NCI-H2107 treated with DMSO at 0.1 percent for 48 hours (cell line): ENCODE results near the gene G3BP2.
A peak's percentile ranks its signal among the peaks of the same experiment; 100 is the strongest.
"Not testable (repeated sequence)": the region's sequence is repeated elsewhere in the genome, so short reads cannot be mapped to it uniquely, and the experiment has no call there.

ENCODE experiments used
- DNase-seq: peaks from one replicate; lab custom pipeline; 2025; ENCODE audit not compliant: unreplicated experiment; lab: John Stamatoyannopoulos, UW

Gene G3BP2

GRCh38 chr4:75673027-75673958 is at the start of gene G3BP2:
G3BP2 (minus strand) TSS chr4:75673411; CDS start chr4:75662025, 11,386 bp downstream.
- peak; percentile 76 for DNase-seq

DNA sequence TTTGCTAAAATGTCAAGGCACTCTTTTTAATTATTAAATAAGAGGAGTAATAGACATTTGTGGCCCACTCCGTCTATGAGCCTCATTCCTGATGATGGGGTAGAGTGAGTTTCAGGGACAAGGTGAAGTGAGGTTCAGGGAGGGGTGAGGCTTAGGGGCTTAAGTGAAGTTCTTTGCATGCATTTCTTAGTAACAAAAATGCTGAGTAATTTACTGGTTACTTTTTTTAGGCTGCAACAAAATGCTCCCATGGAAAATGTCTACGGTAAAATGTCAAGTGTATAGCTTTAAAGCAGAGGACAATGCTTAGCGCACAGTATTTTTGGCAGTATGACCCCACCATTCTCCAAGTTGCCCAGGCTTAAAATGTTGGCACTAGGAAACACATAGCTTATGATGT is 49.2 kb upstream of the G3BP2 start:
- DNase-seq = no peak

GRCh38 chr4:75718529-75718928 is 45.3 kb upstream of the G3BP2 start:
- DNase-seq = no peak

DNA sequence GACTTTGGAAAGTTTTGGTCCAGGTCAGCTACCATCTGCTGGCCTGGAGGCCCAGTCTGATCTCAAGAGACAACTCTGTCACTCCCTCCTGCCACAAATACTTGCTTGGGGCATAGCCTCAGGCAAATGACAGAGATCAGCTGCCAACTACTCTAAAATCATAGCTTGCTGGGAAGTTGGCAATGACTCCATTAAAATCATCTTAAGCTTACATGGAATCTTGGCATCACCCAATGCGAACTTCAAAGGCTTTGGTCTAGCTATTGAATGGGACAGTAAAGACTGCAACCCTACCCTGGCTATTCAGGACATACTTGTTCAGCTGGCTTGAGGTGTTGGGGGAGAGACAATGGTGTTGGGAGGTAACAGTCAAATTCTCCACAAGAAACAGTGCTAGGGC is 44.2 kb upstream of the G3BP2 start:
- DNase-seq = no peak

GRCh38 chr4:75716054-75716453 is 42.8 kb upstream of the G3BP2 start:
- DNase-seq = not testable (repeated sequence)

DNA sequence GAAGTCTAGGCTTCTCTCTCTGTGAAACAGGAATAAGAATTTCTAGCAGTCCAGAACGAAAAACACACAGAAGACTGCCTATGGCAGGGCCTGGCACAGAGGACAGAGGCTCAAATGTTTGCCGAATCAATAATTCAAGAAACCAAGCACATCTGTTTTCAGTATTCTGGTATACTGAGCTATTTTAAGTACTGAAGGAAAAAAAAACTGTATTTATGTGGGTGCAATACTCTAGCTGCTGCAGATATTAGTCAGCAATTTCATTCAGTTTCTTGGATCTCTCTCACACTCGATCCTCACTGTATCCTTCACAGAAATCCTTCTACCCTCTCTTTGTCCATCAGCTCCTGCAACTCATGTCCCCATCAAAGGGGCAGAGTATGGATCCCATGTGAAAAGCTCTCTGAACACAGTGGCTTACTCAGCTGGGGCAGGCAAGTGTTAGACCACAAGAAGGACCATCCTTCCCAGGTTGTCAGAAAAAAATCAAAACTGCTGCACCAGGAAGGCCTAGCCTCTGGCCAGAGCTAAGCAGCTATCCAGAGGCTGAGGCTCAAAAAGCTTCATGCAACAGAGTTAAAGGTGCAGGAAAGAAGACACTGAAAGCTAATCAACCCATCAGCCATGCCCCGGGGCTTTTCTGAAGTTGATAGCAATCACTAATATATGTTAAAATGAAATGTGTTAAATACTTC is 42.0 kb upstream of the G3BP2 start:
- DNase-seq = no peak

DNA sequence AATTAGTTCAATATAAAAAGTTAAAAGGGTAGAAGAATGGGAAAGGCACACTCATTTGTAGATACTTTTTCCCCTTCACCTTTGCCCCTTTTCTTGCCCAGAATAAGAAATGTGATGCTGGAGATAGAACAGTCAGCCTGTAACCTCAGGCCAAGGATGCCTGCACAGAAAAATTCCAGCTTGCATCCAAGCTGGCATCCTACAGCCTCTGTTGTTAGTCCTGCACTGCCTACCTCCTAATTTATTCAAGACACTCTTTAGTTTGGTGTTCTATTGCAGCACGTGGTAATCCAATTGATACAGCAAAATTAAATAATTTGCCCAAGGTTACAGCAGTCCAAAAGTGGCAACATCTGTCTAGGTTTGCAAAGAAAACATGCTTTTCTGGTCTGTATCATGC is 41.5 kb upstream of the G3BP2 start:
- no peak for DNase-seq

DNA sequence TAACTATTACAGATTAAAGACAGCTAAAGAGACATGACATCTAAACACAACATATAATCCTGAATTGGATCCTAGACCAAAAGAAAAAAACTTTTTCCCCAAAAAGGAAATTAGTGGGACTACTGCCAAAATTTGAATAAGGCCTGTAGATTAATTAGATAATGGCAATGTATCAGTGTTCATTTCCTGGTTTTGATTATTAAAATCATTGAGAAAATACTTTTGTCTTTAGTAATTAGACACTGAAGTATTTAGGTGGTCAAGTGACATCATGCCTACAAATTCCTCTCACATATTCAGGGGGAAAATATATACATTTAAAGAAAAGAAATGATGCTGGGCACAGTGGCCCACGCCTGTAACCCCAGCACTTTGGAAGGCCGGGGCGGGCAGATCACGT is 40.8 kb upstream of the G3BP2 start:
- no peak for DNase-seq

- DNase-seq = no peak
These were observed 37.0 kb upstream of the G3BP2 start for GRCh38 chr4:75710246-75710645.

DNA sequence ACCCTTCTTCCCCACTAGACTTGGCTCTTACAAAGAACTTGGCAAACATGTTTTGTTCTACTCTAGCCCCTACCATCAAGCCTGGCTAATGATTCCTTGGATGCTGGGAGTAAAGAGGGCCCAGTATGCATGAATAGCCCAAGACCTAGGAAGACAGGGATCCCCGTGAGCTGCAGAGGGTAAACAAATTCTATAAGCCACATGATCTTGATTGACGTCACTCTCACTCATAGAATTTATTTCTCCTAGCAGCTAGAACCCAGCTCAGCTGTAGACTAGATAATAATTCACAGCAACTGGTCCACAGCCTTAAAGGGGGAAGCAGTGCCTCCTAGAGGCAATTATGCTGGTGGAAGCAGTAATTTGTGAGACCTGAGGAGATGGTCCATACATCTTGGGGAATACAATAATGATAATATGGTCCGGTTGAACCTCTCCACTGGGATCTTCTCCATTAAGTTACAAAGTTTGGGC is 35.0 kb upstream of the G3BP2 start:
- no peak for DNase-seq

GRCh38 chr4:75705198-75705977 is 32.2 kb upstream of the G3BP2 start:
- no peak for DNase-seq

DNA sequence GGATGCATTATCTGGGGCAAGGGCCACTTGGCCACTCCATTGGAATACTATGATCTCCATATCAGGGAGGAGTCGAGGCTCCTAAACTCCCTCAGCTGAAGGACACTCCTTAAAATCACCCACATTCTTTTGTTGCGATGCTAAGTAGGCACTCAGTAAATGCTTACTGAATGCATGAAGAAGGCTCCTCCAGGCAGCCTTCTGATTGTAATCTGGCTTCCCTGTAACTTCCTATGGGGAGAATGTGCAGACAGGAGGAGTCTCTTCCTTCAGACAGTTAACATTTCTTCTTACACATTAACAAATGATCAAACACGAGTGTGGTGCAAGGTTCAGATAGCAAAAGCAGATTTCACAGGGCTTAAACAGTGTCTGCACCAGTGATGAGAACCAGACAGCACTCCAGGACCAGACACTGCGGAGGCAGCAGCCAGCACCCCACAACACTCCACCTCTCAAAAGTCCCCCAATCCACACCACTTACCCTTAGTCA is 29.8 kb upstream of the G3BP2 start:
- DNase-seq = no peak

DNA sequence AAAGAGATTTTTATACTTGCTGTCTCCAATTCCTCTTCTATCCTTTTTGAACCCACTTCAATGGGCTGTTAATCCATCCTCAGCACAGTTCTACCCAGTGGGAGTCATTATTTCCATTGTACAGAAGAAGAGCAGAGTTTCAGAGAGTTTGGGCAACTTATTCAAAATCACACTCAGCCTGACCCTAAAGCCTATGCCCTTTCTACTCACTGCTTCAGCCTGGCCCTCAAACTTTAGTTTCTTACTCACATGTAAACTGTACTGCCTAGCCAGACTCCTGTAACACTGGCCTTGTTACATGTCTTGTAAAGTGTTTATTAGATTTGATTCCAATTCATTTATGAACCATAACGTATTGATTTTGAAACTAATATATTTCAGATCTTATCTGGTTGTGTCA is 26.1 kb upstream of the G3BP2 start:
- no peak for DNase-seq

GRCh38 chr4:75698963-75699228 is 25.7 kb upstream of the G3BP2 start:
- no peak for DNase-seq

DNA sequence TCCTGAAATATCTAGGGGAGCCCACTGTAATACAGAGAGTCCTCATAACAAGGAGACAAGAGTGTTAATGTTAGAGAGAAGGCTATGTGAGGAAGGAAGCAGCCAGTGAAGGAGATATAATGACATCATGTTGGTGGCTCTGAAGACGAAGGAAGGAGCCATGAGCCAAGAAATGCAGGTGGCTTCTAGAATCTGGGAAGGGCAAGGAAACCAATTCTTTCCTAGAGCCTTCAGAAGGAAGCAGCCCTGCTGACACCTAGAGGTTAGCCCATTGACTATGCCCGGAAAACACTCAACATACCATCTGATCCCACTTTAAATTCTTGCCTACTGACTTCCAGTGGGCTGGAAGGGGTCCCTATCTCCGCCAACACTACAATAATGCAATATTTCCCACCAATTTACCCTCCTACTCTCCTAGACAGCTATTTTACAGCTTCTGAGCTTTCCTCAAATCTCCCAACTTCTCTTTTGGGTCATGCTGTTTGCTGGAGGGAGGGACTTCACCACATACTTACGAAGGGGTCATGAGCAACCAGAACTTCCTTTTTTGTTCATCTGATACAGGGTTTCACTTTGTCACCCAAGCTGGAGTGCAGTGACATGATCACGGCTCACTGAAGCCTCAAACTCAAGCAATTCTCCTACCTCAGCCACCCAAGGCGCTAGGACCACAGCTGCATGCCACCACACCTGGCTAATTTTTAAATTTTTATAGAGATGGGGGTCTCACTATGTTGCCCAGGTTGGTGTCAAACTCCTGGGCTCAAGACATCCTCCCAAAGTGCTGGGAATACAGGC is 25.2 kb upstream of the G3BP2 start:
- no peak for DNase-seq

DNA sequence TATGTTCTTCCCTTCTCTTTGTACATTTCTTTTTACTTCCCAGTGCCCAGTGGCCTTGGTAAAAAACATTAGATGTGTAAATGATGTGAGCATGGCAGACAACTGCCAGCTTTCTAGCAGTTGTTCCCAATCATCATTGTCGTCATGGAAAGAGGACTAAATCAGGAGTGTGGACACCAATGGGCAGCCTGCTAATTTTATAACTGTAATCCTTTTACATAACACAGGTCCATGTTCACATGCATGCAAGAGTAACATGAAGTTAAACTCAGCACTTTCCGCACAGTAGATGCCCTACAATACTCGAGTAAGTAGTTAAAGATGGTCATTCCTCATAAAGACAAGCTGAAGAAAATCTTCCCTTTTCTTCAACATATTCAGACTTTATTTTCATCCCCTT is 23.4 kb upstream of the G3BP2 start:
- DNase-seq = no peak

DNA sequence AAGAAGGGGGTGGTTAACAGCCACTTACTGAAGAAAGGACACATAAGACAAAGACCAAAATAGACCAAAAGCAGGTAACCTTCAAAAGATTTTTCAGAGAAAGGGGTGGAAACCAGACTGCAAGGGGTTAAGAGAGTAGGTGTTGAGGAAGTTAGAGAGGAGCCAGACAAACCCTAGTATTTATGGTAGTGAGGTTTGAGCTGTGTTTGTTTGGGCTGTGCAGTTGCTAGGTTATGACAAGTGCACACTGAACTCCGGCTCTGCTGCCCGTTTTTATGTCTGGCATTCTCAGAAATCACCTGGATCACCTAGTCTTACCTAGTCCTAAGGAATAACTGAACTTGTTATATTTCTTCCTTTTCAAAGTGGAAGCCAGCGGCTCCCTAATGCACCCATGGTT is 22.9 kb upstream of the G3BP2 start:
- no peak for DNase-seq

DNA sequence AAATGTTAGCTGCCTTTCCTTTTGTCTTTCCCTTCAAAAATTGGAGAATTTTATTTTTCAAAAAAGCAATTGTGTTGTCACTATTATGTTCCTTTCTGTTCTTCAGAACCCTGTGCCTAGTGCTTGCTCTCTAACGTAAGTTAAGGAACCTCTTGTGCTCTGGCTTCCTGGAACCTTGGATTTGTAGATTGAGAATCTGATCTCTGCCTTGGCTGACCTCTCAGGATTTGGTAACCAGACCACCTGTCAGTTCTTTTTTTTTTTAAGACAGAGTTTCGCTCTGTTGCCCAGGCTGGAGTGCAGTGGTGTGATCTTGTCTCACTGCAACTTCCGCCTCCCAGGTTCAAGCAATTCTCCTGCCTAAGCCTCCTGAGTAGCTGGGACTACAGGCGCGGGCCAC is 18.9 kb upstream of the G3BP2 start:
- not testable (repeated sequence) for DNase-seq

- DNase-seq = not testable (repeated sequence)
These were observed 13.9 kb upstream of the G3BP2 start for GRCh38 chr4:75687125-75687524.

- DNase-seq = no peak
These were observed 13.1 kb upstream of the G3BP2 start for GRCh38 chr4:75686346-75686745.
